Measurements from ENCODE around the gene WDR88. TPM values are rescaled to one million over a fixed set of nuclear protein-coding genes. Genes with fewer than 3 reads are reported as not detected.

The WDR88 gene
- total and polyA plus RNA-seq, 2 of the 4 experiments (the other 2 are of a cell fraction) = not detected

- Histone ChIP-seq H2AK5ac (ENCODE audit: low read depth, low read length) (no peak overlapping the region), H2BK5ac (ENCODE audit: low read depth, low read length, poor library complexity, severe bottlenecking) (no peak overlapping the region), H3K27me3 (ENCODE audit: control insufficient read depth, insufficient read depth, low read length) (no peaks in the 10 kb centered on the region), H3K14ac (replicated peaks; ENCODE audit: low read depth, low read length) (no peak overlapping the region), H3K9me3 (ENCODE audit: control insufficient read depth, insufficient read depth, low read length) (no peaks in the 10 kb centered on the region), H3K9me1 (ENCODE audit: insufficient read depth, low read length) (no peaks in the 10 kb centered on the region), H4K8ac (ENCODE audit: low read depth in 2 of 2, low read length in 2 of 2) (no peak overlapping the region), H2BK20ac (ENCODE audit: low read depth, low read length) (no peak overlapping the region), H3K79me1 (ENCODE audit: low read depth in 1 of 2, low read length in 2 of 2) (no peaks in the 10 kb centered on the region), H4K20me1 (ENCODE audit: insufficient read depth, low read length) (no peaks in the 10 kb centered on the region), H3K36me3 (ENCODE audit: control insufficient read depth, insufficient read depth, low read length) (peaks cover 49% of the 10 kb centered on the region), H3K27ac (ENCODE audit: insufficient read depth, low read length) (no peak overlapping the region), H3K9ac (ENCODE audit: low read depth, low read length) (no peak overlapping the region), H3K4ac (ENCODE audit: low read depth, low read length) (no peak overlapping the region), H2BK120ac (ENCODE audit: low read depth, low read length) (no peak overlapping the region), H2AFZ (replicated peaks; ENCODE audit: low read length, poor library complexity) (no peak overlapping the region), H2BK15ac (ENCODE audit: low read depth, low read length) (no peak overlapping the region), H3K4me2 (ENCODE audit: low read depth, low read length) (no peak overlapping the region), H3K4me1 (ENCODE audit: control insufficient read depth, insufficient read depth, low read length) (no peaks in the 10 kb centered on the region), H3K18ac (ENCODE audit: low read depth, low read length) (no peak overlapping the region), H3K23ac (ENCODE audit: low read depth, low read length) (no peak overlapping the region), H3K4me3 (ENCODE audit: insufficient read depth, low read depth, low read length) (no peak overlapping the region), H4K91ac (ENCODE audit: insufficient read depth, low read depth, low read length) (no peak overlapping the region), H4K5ac (ENCODE audit: low read depth, low read length) (no peak overlapping the region), H2AK9ac (replicated peaks; ENCODE audit: low read depth, low read length, poor library complexity) (no peak overlapping the region), H3K56ac (ENCODE audit: extremely low read depth, insufficient read depth, low read length) (no peak overlapping the region)
- dilution Hi-C loops (cut with HindIII; ENCODE audit: low sequenced_read_pairs, unreplicated experiment) = no loop called here
- TF ChIP-seq MAZ (IDR thresholded peaks at IDR 0.05; ENCODE audit: borderline replicate concordance, low read depth, low read length) (no peak), CEBPB (IDR thresholded peaks at IDR 0.05; ENCODE audit: low read depth, low read length) (no peak), CTCF (conservative IDR thresholded peaks at IDR 0.05; ENCODE audit: low read depth, low read length) (no peak), FOS (IDR thresholded peaks at IDR 0.05; ENCODE audit: low read depth, low read length) (no peak), SMC3 (IDR thresholded peaks at IDR 0.05; ENCODE audit: low read depth, low read length) (no peak), POLR2A (IDR thresholded peaks at IDR 0.05; ENCODE audit: low read depth, low read length) (no peak), NFE2L2 (IDR thresholded peaks at IDR 0.05; ENCODE audit: low read depth, low read length) (no peak), CHD1 (IDR thresholded peaks at IDR 0.05; ENCODE audit: low read depth, low read length) (no peak), RAD21 (IDR thresholded peaks at IDR 0.05; ENCODE audit: low read length) (no peak), MAFK (IDR thresholded peaks at IDR 0.05; ENCODE audit: low read depth, low read length) (no peak), BHLHE40 (IDR thresholded peaks at IDR 0.05; ENCODE audit: low read depth, low read length) (no peak), RCOR1 (IDR thresholded peaks at IDR 0.05; ENCODE audit: insufficient replicate concordance, low read length) (no peak), MXI1 (IDR thresholded peaks at IDR 0.05; ENCODE audit: borderline replicate concordance, low read depth, low read length) (no peak)
- TF ChIP-seq, protein P1, sequence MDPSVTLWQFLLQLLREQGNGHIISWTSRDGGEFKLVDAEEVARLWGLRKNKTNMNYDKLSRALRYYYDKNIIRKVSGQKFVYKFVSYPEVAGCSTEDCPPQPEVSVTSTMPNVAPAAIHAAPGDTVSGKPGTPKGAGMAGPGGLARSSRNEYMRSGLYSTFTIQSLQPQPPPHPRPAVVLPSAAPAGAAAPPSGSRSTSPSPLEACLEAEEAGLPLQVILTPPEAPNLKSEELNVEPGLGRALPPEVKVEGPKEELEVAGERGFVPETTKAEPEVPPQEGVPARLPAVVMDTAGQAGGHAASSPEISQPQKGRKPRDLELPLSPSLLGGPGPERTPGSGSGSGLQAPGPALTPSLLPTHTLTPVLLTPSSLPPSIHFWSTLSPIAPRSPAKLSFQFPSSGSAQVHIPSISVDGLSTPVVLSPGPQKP (IDR thresholded peaks at IDR 0.05; ENCODE audit: borderline replicate concordance, low read depth, low read length) = no peak
- TF ChIP-seq, protein P2, sequence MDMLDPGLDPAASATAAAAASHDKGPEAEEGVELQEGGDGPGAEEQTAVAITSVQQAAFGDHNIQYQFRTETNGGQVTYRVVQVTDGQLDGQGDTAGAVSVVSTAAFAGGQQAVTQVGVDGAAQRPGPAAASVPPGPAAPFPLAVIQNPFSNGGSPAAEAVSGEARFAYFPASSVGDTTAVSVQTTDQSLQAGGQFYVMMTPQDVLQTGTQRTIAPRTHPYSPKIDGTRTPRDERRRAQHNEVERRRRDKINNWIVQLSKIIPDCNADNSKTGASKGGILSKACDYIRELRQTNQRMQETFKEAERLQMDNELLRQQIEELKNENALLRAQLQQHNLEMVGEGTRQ (IDR thresholded peaks at IDR 0.05; ENCODE audit: low read depth, low read length) = no peak
- intact Hi-C loops (cut with micrococcal nuclease) = no loop called here
- CTCF ChIA-PET = no interaction called here
- POLR2A ChIA-PET (ENCODE audit: unreplicated experiment) = no interaction called here
- in situ Hi-C loops (cut with MboI; ENCODE audit: low sequenced_read_pairs) = no loop called here
- ATAC-seq (ENCODE audit: low read depth) (no peak), DNase-seq (no peak)
- no CpG with 5 or more reads among the region's 4 CpGs for WGBS, 2 experiments (ENCODE audit: extremely low coverage in 2 of 2, insufficient read length in 1 of 2)
- BruUV-seq (replicated peaks) = no TSS peak
These were observed 35.9 kb upstream of the WDR88 start for GRCh38 chr19:33096005-33096404.

Data from IMR-90 (cell line).